HG03558 (cell line): ENCODE results near the gene QPCTL.
"Not testable (repeated sequence)": the region's sequence is repeated elsewhere in the genome, so short reads cannot be mapped to it uniquely, and the experiment has no call there.

Source experiments
- ATAC-seq: cut with Tn5 transposase; IDR thresholded peaks from one replicate; pipeline ENCODE4 v1.9.1; 2021; ENCODE audit warnings: moderate number of reproducible peaks; ENCODE audit not compliant: unreplicated experiment; ENCODE audit errors: extremely low read depth

QPCTL gene

GRCh38 chr19:45674946-45675345, 17.5 kb upstream of the QPCTL start:
- ATAC-seq, result no peak

DNA sequence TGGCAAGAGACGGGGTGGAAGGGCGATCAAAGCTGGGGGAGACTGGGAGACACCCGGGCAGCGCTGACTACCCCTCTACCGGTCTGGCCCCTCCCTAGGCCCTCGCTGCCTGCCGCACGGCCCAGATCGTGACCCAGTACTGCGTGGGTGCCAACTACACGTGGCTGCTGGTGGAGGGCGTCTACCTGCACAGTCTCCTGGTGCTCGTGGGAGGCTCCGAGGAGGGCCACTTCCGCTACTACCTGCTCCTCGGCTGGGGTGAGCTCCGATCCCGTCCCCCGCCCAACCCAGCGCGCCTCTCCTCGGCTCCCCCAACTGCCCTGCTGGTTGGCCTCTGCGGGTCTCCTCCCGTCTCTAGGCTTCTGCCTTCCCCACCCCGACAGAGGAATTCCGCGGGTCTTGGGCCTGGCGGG, 15.6 kb upstream of the QPCTL start:
- no peak for ATAC-seq

- no peak for ATAC-seq
Measured at GRCh38 chr19:45677351-45678230, 14.9 kb upstream of the QPCTL start.

DNA sequence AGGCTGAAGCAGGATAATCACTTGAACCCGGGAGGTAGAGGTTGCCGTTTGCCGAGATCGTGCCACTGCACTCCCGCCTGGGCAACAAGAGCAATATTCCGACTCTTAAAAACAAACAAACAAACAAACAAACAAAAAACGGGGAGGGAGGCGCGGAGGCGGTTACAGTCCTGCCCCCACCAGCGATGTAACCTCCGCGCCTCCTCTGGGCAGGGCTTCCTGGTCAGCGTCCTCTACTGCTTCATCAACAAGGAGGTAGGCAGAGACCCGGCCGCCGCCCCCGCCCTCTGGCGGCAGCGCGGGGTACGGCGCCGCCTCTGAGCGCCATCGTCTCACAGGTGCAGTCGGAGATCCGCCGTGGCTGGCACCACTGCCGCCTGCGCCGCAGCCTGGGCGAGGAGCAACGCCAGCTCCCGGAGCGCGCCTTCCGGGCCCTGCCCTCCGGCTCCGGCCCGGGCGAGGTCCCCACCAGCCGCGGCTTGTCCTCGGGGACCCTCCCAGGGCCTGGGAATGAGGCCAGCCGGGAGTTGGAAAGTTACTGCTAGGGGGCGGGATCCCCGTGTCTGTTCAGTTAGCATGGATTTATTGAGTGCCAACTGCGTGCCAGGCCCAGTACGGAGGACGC, 11.0 kb upstream of the QPCTL start:
- no peak for ATAC-seq

DNA sequence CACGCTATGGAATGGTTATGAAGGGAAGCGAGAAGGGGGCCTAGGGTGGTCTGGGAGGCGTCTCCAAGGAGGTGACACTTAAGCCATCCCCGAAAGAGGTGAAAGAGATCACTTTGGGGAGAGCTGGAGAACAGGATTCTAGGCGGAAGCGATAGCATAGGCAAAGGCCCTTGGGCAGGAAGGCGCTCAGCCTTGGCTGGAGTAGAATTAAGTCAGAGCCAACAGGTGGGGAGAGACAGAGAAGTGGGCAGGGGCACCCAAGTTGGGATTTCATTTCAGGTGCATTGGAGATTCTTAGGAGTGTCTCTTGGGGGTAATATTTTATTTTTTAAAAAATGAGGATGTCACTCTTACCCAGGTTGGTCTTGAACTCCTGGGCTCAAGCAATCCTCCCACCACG, 10.3 kb upstream of the QPCTL start:
- ATAC-seq, result no peak

- ATAC-seq, result no peak
Measured at GRCh38 chr19:45682908-45683307, 9.6 kb upstream of the QPCTL start.

DNA sequence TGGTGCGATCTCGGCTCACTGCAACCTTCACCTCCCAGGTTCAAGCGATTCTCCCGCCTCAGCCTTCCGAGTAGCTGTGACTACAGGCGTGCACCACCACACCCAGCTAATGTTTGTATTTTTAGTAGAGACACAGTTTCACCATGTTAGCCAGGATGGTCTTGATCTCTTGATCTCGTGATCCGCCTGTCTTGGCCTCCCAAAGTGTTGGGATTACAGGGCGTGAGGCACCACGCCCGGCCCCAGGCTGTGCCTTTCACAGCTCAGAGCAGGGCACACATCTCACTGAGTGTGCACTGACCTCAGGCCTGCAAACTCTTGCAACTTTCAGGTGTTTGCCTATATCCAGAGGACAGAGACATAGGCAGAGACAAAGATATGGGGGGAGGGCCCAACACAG, 7.4 kb upstream of the QPCTL start:
- ATAC-seq, result not testable (repeated sequence)

GRCh38 chr19:45687599-45687998, 4.9 kb upstream of the QPCTL start:
- no peak for ATAC-seq

- ATAC-seq, result peak; percentile 31
Measured at GRCh38 chr19:45691516-45692186, 815 bp upstream of the QPCTL start, which contains the start of gene SNRPD2. Gene SNRPD2, minus strand, starts transcription at chr19:45691953. Its CDS starts 65 bp downstream, at chr19:45691888.

DNA sequence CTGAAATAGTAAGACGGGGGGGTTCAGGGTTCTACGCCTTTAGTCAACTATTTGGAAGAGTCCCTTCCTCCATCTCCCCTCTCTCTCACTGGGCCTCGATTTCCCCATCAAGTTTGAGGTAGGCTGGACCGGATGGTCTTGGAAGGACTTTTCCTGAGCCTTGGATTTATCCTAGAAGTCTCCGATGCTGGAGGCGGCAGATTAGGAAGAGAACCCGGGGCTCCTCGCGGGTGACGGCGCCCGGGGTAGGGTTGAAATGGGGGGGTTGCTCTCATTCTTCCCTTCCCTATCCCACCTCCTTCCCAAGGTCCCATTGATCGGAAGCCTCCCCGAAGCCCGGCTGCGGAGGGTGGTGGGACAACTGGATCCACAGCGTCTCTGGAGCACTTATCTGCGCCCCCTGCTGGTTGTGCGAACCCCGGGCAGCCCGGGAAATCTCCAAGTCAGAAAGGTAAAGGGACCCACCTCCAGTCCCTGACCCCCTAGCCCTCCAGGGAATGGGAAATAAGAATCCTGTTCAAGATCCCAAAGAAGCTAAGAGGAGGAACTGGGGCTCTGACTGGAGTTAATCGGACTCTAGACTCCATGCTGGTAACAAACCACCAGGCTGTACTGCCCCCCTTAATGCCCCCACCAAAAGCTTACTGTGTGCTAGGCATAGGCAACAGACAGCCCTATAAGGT, 781 bp downstream of the QPCTL start:
- no peak for ATAC-seq

GRCh38 chr19:45701676-45702075, 9.2 kb downstream of the QPCTL start:
- ATAC-seq, result no peak

- ATAC-seq, result no peak
Measured at GRCh38 chr19:45705115-45705514, 12.6 kb downstream of the QPCTL start.

DNA sequence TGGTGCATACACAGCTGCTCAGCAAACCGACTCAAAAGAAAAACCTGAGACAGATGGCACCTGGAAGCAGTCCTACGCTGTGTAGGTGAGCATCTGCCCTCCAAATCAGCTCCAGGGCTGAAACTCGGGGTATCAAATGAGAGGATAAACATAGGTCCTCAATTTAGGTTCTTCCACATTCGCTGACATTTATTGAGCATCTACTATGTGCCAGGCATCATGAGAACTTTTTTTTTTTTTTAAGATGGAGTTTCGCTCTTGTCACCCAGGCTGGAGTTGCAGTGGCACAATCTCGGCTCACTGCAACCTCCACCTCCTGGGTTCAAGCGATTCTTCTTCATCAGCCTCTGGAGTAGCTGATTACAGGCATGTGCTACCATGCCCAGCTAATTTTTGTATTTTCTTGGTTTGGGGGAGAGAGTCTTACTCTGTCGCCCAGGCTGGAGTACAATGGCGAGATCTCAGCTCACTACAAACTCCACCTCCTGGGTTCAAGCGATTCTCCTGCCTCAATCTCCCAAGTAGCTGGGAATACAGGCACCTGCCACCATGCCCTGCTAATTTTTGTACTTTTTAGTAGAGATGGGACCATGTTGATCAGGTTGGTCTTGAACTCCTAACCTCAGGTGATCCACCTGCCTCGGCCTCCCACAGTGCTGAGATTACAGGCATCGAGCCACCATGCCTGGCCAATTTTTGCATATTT, 13.4 kb downstream of the QPCTL start:
- no peak for ATAC-seq

- no peak for ATAC-seq
Measured at GRCh38 chr19:45710356-45711130, 18.1 kb downstream of the QPCTL start.

- no peak for ATAC-seq
Measured at GRCh38 chr19:45711851-45712698, 19.6 kb downstream of the QPCTL start.

- no peak for ATAC-seq
Measured at GRCh38 chr19:45712699-45713067, 20.2 kb downstream of the QPCTL start.

DNA sequence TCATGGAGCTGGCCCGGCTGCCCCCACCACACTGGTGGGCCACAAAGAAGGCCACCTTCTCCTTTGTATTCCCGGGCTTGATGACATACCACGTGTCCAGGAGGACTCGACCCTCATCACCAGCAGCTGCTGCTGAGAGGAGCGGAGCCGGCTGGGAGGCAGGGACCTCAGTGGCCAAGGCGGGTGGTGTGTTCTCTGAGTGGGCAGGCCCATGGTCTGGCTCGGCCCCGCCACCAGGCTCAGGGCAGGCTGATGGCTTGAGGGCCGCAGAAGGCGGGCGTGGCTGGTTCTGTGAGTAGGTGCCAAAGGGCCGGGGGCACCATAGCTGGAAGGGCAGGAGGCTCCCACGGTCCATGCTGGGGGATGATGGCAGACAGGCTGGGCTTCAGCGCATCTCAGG, 20.7 kb downstream of the QPCTL start:
- ATAC-seq, result no peak

GRCh38 chr19:45715139-45715538, 22.7 kb downstream of the QPCTL start:
- ATAC-seq, result no peak
